22Rv1 (cell line): Measurements from ENCODE around the gene TMEM9B.

Source experiments
- ZFX ChIP-seq: fragments of 450-650 bp; IDR thresholded peaks from 2 replicates; pipeline ENCODE4 v1.6.1; 2017; ENCODE audit warnings: antibody characterized with exemption, borderline replicate concordance
- TF ChIP-seq, protein P1 (sequence below): fragments of 450-650 bp; IDR thresholded peaks from 2 replicates; pipeline ENCODE4 v1.5.1; 2017; ENCODE audit warnings: mild to moderate bottlenecking

DNA sequence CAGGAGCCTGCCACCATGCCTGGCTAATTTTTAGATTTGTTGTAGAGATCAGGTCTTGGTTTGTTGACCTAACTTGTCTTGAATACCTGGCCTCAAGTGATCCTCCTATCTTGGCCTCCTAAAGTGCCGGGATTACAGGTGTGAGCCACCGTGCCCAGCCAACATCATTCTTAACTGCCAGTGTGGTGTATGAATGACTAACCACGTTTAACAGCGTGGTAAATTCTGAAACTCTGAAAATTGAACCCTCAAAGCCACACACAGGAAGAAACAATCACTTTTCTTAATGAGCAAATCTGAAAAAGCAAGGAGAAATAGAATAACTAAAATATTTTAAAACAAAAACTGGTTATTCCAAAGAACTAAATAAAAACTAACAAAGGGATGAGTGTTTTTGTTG, 7.4 kb downstream of the TMEM9B start:
- TF ChIP-seq, protein P1, sequence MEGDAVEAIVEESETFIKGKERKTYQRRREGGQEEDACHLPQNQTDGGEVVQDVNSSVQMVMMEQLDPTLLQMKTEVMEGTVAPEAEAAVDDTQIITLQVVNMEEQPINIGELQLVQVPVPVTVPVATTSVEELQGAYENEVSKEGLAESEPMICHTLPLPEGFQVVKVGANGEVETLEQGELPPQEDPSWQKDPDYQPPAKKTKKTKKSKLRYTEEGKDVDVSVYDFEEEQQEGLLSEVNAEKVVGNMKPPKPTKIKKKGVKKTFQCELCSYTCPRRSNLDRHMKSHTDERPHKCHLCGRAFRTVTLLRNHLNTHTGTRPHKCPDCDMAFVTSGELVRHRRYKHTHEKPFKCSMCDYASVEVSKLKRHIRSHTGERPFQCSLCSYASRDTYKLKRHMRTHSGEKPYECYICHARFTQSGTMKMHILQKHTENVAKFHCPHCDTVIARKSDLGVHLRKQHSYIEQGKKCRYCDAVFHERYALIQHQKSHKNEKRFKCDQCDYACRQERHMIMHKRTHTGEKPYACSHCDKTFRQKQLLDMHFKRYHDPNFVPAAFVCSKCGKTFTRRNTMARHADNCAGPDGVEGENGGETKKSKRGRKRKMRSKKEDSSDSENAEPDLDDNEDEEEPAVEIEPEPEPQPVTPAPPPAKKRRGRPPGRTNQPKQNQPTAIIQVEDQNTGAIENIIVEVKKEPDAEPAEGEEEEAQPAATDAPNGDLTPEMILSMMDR, result no peak
- no peak for TF ChIP-seq ZFX
